Activated T-helper 17 cell treated with anti-CD3 and anti-CD28 coated beads, Interleukin-2, amount 50 U/mL, for 72 hours (primary cell): ENCODE results near the gene ABCC12. TPM values are rescaled to one million over a fixed set of nuclear protein-coding genes. Genes with fewer than 3 reads are reported as not detected.

Experiments
- ATAC-seq: fragments of 150-1000 bp; cut with Tn5 transposase; replicated peaks from 2 replicates; pipeline ENCODE4 v1.10.0; 2021; ENCODE audit warnings: mild to moderate bottlenecking, moderate library complexity
- H3K27ac Mint-ChIP-seq: one replicate; pipeline ENCODE4 v1.8.0; 2022; ENCODE audit warnings: mixed read lengths
- H3K27me3 Mint-ChIP-seq: one replicate; pipeline ENCODE4 v1.8.0; 2022; ENCODE audit warnings: mixed read lengths
- H3K36me3 Mint-ChIP-seq: one replicate; pipeline ENCODE4 v1.8.0; 2022; ENCODE audit warnings: low read depth, mild to moderate bottlenecking, mixed read lengths
- H3K4me1 Mint-ChIP-seq: one replicate; pipeline ENCODE4 v1.8.0; 2022; ENCODE audit warnings: mixed read lengths
- H3K4me3 Mint-ChIP-seq: one replicate; pipeline ENCODE4 v1.8.0; 2022; ENCODE audit warnings: mild to moderate bottlenecking, mixed read lengths
- H3K9me3 Mint-ChIP-seq: one replicate; pipeline ENCODE4 v1.8.0; 2022; ENCODE audit warnings: mixed read lengths
- total RNA-seq, 2 donors: library from RNA; stranded (reverse); gene quantifications; one replicate each; pipeline ENCODE4 v1.2.3, GENCODE V29; 2022

The ABCC12 gene
- total RNA-seq, 2 donors from 2014 or later: not detected

- no peak overlapping the region for H3K27ac Mint-ChIP-seq
Observed at GRCh38 chr16:48131201-48131935, 24.4 kb downstream of the ABCC12 start.

GRCh38 chr16:48129926-48130325 is 25.9 kb downstream of the ABCC12 start:
- H3K4me3 Mint-ChIP-seq: no peak overlapping the region
- ATAC-seq: no peak
- no peaks in the 10 kb centered on the region for H3K36me3 Mint-ChIP-seq
- no peaks in the 10 kb centered on the region for H3K4me1 Mint-ChIP-seq
- peaks cover under 1% of the 10 kb centered on the region for H3K9me3 Mint-ChIP-seq
- H3K27ac Mint-ChIP-seq: no peak overlapping the region
- peaks cover 13% of the 10 kb centered on the region for H3K27me3 Mint-ChIP-seq

More at GRCh38 chr16:48131201-48131935, 24.4 kb downstream of the ABCC12 start:
- H3K36me3 Mint-ChIP-seq: no peaks in the 10 kb centered on the region
- peaks cover 9% of the 10 kb centered on the region for H3K27me3 Mint-ChIP-seq
- ATAC-seq: no peak
- H3K9me3 Mint-ChIP-seq: no peaks in the 10 kb centered on the region
- no peak overlapping the region for H3K4me3 Mint-ChIP-seq
- H3K4me1 Mint-ChIP-seq: no peaks in the 10 kb centered on the region

DNA sequence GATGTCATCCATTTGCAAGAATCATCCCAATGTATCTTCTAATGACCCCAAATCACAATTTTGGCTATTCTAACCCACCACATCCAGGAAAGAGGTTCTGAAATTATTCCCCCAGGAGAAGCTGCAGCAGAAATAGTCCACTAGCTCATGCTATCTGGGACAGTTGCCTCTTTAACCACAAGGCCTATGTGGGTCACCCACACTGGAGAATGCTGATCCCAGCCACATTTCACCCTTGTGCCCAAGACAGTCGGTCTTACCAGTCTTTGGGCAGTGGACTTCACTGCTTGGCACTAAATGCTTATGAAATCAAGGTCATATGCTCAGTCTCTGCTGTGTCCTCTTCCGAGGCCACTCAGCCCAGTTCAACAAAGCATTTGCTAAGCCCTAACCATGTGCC is 27.0 kb downstream of the ABCC12 start:
- Mint-ChIP-seq H3K27ac (no peak overlapping the region), H3K4me3 (no peak overlapping the region), H3K4me1 (peaks cover 4% of the 10 kb centered on the region), H3K27me3 (peaks cover 17% of the 10 kb centered on the region), H3K36me3 (no peaks in the 10 kb centered on the region), H3K9me3 (peaks cover 3% of the 10 kb centered on the region)
- no peak for ATAC-seq

DNA sequence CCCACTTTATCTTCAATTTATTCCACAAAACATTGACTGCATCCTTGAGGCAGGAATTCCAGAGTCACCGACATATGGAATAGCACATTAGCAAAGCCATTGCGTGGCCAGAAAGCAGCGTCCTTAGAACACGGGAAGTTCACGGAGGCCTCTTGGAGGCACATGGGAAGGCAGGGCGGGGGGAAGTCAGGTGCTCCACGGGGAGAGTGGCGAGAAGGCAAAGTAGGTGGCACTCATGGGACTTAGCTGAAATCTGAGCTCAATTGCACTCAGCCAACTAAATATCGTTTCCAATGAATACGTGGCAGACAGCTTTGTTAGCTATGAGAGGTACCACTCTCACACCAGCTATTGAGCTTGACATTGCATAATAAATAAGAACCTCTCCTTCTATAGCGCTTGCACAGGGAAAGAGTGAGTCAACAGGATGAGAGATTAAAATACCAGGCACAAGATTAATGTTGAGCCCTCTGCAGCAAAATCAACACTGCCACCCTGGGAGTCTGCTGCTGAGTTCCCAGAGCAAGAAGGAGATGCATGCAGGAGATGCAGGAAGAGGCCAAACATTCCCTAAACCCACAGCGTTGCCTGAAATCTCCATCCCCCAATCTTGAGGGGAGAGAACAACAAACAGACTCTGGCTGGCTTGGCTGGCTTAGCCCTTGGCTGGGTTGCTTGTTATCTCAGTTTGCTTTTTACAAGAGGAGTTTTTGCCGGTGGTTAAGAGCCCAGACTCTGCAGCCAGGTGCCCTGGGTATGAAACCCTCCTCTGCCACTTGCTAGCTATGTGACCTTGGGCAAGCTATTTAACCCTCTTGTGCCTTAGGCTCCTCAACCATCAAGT is 28.8 kb downstream of the ABCC12 start:
- H3K9me3 Mint-ChIP-seq: peaks cover 3% of the 10 kb centered on the region
- peaks cover 4% of the 10 kb centered on the region for H3K4me1 Mint-ChIP-seq
- ATAC-seq: no peak
- H3K36me3 Mint-ChIP-seq: no peaks in the 10 kb centered on the region
- peaks cover 17% of the 10 kb centered on the region for H3K27me3 Mint-ChIP-seq
- no peak overlapping the region for H3K4me3 Mint-ChIP-seq
- no peak overlapping the region for H3K27ac Mint-ChIP-seq

GRCh38 chr16:48125888-48126287 is 29.9 kb downstream of the ABCC12 start:
- H3K27ac Mint-ChIP-seq: no peak overlapping the region
- H3K36me3 Mint-ChIP-seq: no peaks in the 10 kb centered on the region
- peaks cover 17% of the 10 kb centered on the region for H3K27me3 Mint-ChIP-seq
- no peak for ATAC-seq
- H3K4me3 Mint-ChIP-seq: no peak overlapping the region
- peaks cover 4% of the 10 kb centered on the region for H3K4me1 Mint-ChIP-seq
- peaks cover 3% of the 10 kb centered on the region for H3K9me3 Mint-ChIP-seq

DNA sequence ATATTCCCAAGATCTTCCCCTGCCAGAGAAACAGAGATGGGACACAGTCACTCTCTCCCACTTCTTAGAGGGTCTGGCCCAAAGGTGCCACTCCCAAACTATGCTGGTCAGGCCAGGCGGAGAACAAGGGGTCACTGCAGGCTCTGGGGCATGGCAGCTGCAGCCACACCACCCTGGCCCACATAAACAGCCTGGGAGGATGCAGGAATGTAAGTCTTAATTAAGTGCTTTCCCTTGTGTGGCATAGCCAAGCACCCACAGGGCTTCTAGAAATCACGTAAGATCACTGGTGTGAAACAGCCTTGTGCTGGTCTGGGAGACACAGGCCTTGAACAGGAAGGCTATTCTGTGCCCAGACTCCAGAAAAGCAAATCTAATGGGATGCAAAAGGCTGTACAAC is 31.5 kb downstream of the ABCC12 start:
- H3K4me1 Mint-ChIP-seq: peaks cover 4% of the 10 kb centered on the region
- H3K36me3 Mint-ChIP-seq: no peaks in the 10 kb centered on the region
- H3K27ac Mint-ChIP-seq: no peak overlapping the region
- ATAC-seq: no peak
- no peak overlapping the region for H3K4me3 Mint-ChIP-seq
- peaks cover 12% of the 10 kb centered on the region for H3K27me3 Mint-ChIP-seq
- H3K9me3 Mint-ChIP-seq: peaks cover 3% of the 10 kb centered on the region

DNA sequence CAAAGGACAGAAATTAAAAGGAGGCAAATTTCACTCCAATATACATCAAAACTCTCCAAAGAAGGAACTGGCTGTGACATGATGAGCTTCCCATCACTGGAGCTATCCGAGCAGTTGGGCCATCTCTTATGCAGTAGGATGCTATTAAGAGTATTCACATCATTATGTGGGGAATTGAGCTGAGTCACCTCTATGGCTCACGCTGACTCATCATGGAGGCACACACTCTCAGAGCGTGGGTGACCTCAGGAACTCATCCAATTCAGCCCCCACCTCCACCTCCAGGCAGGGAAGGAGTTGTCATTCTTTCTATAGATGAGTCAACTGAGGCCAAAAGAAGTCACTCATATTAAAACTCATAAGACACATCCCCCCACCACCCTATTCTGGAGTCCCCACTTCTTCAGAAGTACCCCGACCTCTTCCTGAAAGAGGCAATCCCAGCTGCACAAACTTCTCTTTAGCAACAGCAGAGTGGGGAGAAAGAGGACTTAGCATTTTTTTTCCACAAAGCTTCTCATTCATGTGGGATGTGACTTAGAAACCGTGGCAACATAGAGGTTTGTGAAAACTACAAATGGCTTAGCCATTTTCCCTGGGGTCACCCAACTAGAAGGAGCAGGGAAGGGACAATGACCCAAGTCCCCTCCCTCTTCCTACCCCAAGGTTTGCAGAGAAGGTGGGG is 32.5 kb downstream of the ABCC12 start:
- H3K27me3 Mint-ChIP-seq: peaks cover 16% of the 10 kb centered on the region
- peaks cover 3% of the 10 kb centered on the region for H3K9me3 Mint-ChIP-seq
- H3K4me1 Mint-ChIP-seq: peaks cover 4% of the 10 kb centered on the region
- H3K4me3 Mint-ChIP-seq: no peak overlapping the region
- H3K36me3 Mint-ChIP-seq: no peaks in the 10 kb centered on the region
- peak; percentile 95 for ATAC-seq
- H3K27ac Mint-ChIP-seq: peak overlapping the region; percentile 37

GRCh38 chr16:48121276-48121675 is 34.5 kb downstream of the ABCC12 start:
- peaks cover 18% of the 10 kb centered on the region for H3K27me3 Mint-ChIP-seq
- H3K36me3 Mint-ChIP-seq: no peaks in the 10 kb centered on the region
- peaks cover 3% of the 10 kb centered on the region for H3K9me3 Mint-ChIP-seq
- no peak for ATAC-seq
- no peak overlapping the region for H3K4me3 Mint-ChIP-seq
- peaks cover 4% of the 10 kb centered on the region for H3K4me1 Mint-ChIP-seq
- H3K27ac Mint-ChIP-seq: no peak overlapping the region

GRCh38 chr16:48118841-48119240 is 37.0 kb downstream of the ABCC12 start:
- no peaks in the 10 kb centered on the region for H3K36me3 Mint-ChIP-seq
- ATAC-seq: no peak
- H3K27ac Mint-ChIP-seq: no peak overlapping the region
- H3K4me3 Mint-ChIP-seq: no peak overlapping the region
- H3K4me1 Mint-ChIP-seq: peaks cover under 1% of the 10 kb centered on the region
- H3K9me3 Mint-ChIP-seq: no peaks in the 10 kb centered on the region
- H3K27me3 Mint-ChIP-seq: peaks cover 11% of the 10 kb centered on the region

- H3K9me3 Mint-ChIP-seq: no peaks in the 10 kb centered on the region
- H3K27ac Mint-ChIP-seq: no peak overlapping the region
- no peaks in the 10 kb centered on the region for H3K36me3 Mint-ChIP-seq
- H3K4me1 Mint-ChIP-seq: no peaks in the 10 kb centered on the region
- no peak overlapping the region for H3K4me3 Mint-ChIP-seq
- peak; percentile 51 for ATAC-seq
- peaks cover 11% of the 10 kb centered on the region for H3K27me3 Mint-ChIP-seq
Observed at GRCh38 chr16:48117217-48118105, 38.3 kb downstream of the ABCC12 start.

- Mint-ChIP-seq H3K4me1 (no peaks in the 10 kb centered on the region), H3K27ac (no peak overlapping the region), H3K4me3 (no peak overlapping the region), H3K9me3 (no peaks in the 10 kb centered on the region), H3K36me3 (no peaks in the 10 kb centered on the region), H3K27me3 (peaks cover 21% of the 10 kb centered on the region)
- ATAC-seq: no peak
Observed at GRCh38 chr16:48115299-48115698, 40.5 kb downstream of the ABCC12 start.

DNA sequence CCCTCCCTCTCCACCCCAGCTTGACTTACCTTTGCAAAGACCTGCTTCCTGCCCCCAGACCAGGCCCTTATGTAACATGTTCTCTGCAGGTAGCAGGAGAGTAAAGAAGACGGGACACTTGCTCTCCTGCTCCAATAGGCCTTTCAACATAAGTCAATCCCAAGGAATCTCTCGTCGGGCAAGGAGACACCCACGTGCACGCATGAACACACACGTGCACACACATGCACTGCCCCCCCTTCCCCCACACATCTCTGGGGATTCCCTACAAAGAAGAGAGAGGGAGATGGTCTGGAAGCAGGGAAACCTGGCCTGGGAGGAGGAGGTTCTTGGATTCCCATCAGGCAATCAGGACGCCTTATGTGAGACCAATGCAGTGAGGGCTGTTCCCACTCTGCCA is 41.4 kb downstream of the ABCC12 start:
- Mint-ChIP-seq H3K4me1 (no peaks in the 10 kb centered on the region), H3K27ac (no peak overlapping the region), H3K36me3 (no peaks in the 10 kb centered on the region), H3K9me3 (no peaks in the 10 kb centered on the region), H3K27me3 (peaks cover 21% of the 10 kb centered on the region), H3K4me3 (no peak overlapping the region)
- ATAC-seq: no peak

GRCh38 chr16:48113471-48113870 is 42.3 kb downstream of the ABCC12 start:
- Mint-ChIP-seq H3K4me1 (no peaks in the 10 kb centered on the region), H3K27me3 (peaks cover 16% of the 10 kb centered on the region), H3K9me3 (no peaks in the 10 kb centered on the region), H3K4me3 (no peak overlapping the region), H3K36me3 (no peaks in the 10 kb centered on the region), H3K27ac (no peak overlapping the region)
- no peak for ATAC-seq

DNA sequence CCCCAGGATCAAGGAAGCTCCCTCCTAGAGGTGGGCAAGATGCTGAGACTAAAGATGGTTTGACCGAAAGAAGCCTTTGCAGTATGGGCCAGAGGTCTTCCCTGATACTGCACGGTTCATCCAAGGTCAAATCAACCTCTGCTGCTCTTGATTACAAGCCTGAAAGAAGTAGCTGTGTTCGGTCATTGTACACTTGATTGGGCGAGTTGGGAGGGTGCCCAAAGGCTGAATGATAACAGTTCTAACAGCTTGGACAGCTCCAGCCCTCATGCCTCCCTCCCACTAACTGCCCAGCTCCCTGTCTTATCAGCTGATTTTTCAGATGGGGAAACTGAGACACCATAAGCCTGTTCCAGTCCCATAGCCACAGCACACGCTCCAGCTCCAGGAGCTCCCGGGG is 42.8 kb downstream of the ABCC12 start:
- no peak for ATAC-seq
- no peak overlapping the region for H3K27ac Mint-ChIP-seq
- H3K27me3 Mint-ChIP-seq: peaks cover 16% of the 10 kb centered on the region
- no peak overlapping the region for H3K4me3 Mint-ChIP-seq
- no peaks in the 10 kb centered on the region for H3K4me1 Mint-ChIP-seq
- H3K9me3 Mint-ChIP-seq: no peaks in the 10 kb centered on the region
- no peaks in the 10 kb centered on the region for H3K36me3 Mint-ChIP-seq
